ENCODE measurements around the gene MAP3K19.
"Not testable (repeated sequence)": the region's sequence is repeated elsewhere in the genome, so short reads cannot be mapped to it uniquely, and the experiment has no call there.

The MAP3K19 gene

GRCh38 chr2:134982603-134983002 lies 64.6 kb downstream of the MAP3K19 start:
- Mint-ChIP-seq H3K9me3 (peaks cover 19% of the 10 kb centered on the region), H3K4me3 (no peak overlapping the region), H3K27ac (no peak overlapping the region), H3K36me3 (ENCODE audit: low read depth) (no peaks in the 10 kb centered on the region), H3K4me1 (ENCODE audit: low read depth) (peaks cover 7% of the 10 kb centered on the region), H3K27me3 (ENCODE audit: low read depth) (peaks cover 31% of the 10 kb centered on the region)

DNA sequence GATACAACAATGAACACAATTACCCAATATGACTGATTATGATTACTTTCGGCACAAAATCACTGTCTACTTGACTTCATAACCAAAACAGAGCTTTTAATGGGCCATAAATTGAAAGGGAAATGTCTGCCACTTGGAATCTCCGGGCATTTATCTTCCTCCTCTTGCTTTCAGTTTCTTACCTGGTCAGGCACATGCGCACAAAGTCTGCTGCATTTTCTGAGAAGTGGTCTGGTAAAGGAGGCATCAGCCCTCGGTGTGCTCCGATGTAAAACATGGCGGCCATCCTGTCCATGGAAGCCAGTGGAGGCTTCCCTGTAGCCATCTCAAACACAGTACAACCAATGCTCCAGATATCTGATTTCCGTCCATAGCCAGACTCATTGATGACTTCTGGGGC lies 66.6 kb downstream of the MAP3K19 start:
- Mint-ChIP-seq H3K9me3 (peaks cover 22% of the 10 kb centered on the region), H3K4me3 (no peak overlapping the region), H3K27ac (no peak overlapping the region), H3K27me3 (ENCODE audit: low read depth) (peaks cover 20% of the 10 kb centered on the region), H3K36me3 (ENCODE audit: low read depth) (peaks cover 1% of the 10 kb centered on the region), H3K4me1 (ENCODE audit: low read depth) (peaks cover 10% of the 10 kb centered on the region)

- Mint-ChIP-seq H3K4me1 (ENCODE audit: low read depth) (peaks cover 11% of the 10 kb centered on the region), H3K27ac (no peak overlapping the region), H3K36me3 (ENCODE audit: low read depth) (peaks cover 6% of the 10 kb centered on the region), H3K9me3 (peaks cover 22% of the 10 kb centered on the region), H3K27me3 (ENCODE audit: low read depth) (peaks cover 27% of the 10 kb centered on the region), H3K4me3 (no peak overlapping the region)
Observed at GRCh38 chr2:134979221-134979620, 68.0 kb downstream of the MAP3K19 start.

GRCh38 chr2:134977104-134977503 lies 70.1 kb downstream of the MAP3K19 start:
- Mint-ChIP-seq H3K27me3 (ENCODE audit: low read depth) (peaks cover 33% of the 10 kb centered on the region), H3K36me3 (ENCODE audit: low read depth) (peaks cover 13% of the 10 kb centered on the region), H3K9me3 (peaks cover 27% of the 10 kb centered on the region)
- not testable (repeated sequence) for H3K27ac Mint-ChIP-seq; H3K4me3 Mint-ChIP-seq; H3K4me1 Mint-ChIP-seq (ENCODE audit: low read depth)

DNA sequence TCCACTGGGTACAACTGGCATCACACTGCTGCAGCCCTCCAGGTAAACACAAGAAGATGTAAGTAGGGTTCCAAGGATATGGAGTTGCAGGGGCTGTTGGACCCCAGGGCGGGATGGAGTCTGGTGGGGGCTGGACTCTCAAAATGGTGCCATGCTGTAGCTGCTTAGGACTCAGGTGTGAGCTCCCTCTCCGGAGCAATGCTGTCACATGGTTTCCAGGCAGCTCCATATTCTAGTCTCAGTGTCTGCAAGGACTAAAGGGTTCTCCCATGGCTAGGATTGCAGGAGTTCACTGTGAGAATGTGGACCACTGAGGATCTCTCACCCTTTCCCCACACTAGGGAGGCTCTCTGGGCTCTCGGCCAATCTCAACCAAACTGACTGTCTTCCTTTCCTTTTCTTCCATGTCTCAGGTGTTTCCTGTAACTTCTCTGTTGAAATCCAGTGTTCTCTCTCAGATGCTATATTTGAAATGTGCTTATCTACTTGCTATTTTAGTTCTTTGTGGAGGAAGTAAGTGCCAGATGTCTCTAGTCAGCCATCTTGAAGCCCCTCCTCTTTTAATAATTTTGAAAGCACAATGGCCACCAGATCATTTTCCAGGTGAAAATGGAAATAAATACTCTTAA lies 71.1 kb downstream of the MAP3K19 start:
- no peak overlapping the region for H3K27ac Mint-ChIP-seq
- H3K36me3 Mint-ChIP-seq (ENCODE audit: low read depth) = peaks cover 15% of the 10 kb centered on the region
- no peak overlapping the region for H3K4me3 Mint-ChIP-seq
- H3K9me3 Mint-ChIP-seq = peaks cover 32% of the 10 kb centered on the region
- peaks cover 10% of the 10 kb centered on the region for H3K4me1 Mint-ChIP-seq (ENCODE audit: low read depth)
- H3K27me3 Mint-ChIP-seq (ENCODE audit: low read depth) = peaks cover 40% of the 10 kb centered on the region

DNA sequence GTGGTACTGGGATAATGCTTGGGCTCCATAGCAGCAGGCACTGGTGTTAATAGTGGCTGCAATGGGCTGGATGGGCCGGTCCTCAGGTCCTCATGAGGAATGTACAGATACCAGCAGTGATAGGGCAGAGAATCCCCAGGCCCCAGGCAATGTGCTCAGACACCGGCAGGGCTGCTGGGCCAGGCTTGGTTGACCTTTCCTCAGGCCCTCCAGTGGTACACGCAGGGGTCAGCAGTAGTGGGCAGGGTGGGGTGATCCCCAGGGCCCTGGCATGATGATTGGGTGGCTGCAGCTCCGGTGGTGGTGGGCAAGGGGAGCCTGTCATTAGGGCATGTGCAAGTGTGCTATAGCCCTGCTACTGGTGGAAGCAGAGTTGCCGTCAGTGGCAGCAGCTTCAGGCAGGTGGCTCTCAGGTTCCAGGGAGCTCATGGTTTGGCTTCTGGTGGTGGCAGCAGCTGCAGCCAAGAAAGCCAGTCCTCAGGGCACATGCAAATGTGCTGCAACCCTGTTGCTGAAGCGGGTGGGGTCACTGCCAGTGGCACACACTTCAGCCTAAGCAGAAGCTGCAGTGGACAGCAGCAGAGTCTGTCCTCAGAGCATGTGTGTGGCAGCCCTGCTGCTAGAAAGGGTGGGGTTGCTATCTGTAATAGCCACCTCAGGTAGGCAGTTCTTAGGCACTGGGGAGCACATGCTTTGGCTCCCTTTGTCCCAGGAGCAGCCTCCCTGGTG lies 71.8 kb downstream of the MAP3K19 start:
- Mint-ChIP-seq H3K27me3 (ENCODE audit: low read depth) (peaks cover 45% of the 10 kb centered on the region), H3K36me3 (ENCODE audit: low read depth) (peaks cover 15% of the 10 kb centered on the region), H3K4me3 (no peak overlapping the region), H3K9me3 (peaks cover 37% of the 10 kb centered on the region), H3K27ac (no peak overlapping the region), H3K4me1 (ENCODE audit: low read depth) (peaks cover 10% of the 10 kb centered on the region)

DNA sequence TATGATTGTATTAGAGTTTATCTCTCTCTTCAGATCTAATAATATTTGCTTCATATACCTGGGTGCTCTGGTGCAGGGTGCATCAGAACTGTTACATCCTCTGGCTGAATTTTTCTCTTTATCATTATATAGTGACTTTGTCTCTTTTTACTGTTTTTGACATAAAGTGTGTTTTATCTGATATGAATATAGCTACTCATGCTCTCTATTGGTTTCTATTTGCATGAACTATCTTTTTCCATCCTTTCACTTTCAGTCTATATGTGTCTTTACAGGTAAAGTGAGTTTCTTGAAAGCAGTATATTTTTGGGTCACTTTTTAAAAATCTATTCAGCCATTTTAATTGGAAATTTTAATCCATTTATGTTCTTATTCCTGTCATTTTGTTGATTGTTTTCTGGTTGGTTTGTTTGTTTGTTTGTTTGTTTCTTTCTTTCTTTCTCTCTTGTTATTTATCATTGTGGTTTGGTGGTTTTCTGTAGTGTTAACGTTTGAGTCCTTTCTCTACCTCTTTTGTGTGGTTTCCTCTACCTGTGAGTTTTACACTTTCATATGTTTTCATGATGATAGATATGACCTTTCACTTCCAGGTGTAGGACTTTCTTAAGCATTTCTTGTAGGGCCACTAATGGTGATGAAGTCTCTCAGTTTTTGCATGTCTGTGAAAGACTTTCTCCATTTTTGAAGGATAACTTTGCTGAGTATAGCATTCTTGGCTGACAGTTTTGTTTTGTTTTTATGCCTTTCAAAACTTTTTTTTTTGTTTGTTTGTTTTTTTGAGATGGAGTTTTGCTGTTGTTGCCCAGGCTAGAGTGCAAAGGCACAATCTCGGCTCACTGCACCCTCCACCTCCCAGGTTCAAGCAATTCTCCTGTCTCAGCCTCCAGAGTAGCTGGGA lies 73.8 kb downstream of the MAP3K19 start:
- H3K4me3 Mint-ChIP-seq = no peak overlapping the region
- H3K36me3 Mint-ChIP-seq (ENCODE audit: low read depth) = peaks cover 15% of the 10 kb centered on the region
- H3K4me1 Mint-ChIP-seq (ENCODE audit: low read depth) = peaks cover 10% of the 10 kb centered on the region
- peak overlapping the region; percentile 5 for H3K27ac Mint-ChIP-seq
- H3K9me3 Mint-ChIP-seq = peaks cover 49% of the 10 kb centered on the region
- H3K27me3 Mint-ChIP-seq (ENCODE audit: low read depth) = peaks cover 35% of the 10 kb centered on the region

GRCh38 chr2:134967166-134967565 lies 80.1 kb downstream of the MAP3K19 start:
- H3K4me3 Mint-ChIP-seq; H3K27ac Mint-ChIP-seq; H3K4me1 Mint-ChIP-seq (ENCODE audit: low read depth); H3K36me3 Mint-ChIP-seq (ENCODE audit: low read depth): not testable (repeated sequence)
- H3K27me3 Mint-ChIP-seq (ENCODE audit: low read depth) = peaks cover 12% of the 10 kb centered on the region
- peaks cover 22% of the 10 kb centered on the region for H3K9me3 Mint-ChIP-seq

- H3K4me1 Mint-ChIP-seq (ENCODE audit: low read depth) = peaks cover 14% of the 10 kb centered on the region
- H3K4me3 Mint-ChIP-seq = no peak overlapping the region
- H3K27ac Mint-ChIP-seq = no peak overlapping the region
- no peaks in the 10 kb centered on the region for H3K27me3 Mint-ChIP-seq (ENCODE audit: low read depth)
- no peaks in the 10 kb centered on the region for H3K9me3 Mint-ChIP-seq
- H3K36me3 Mint-ChIP-seq (ENCODE audit: low read depth) = peaks cover 24% of the 10 kb centered on the region
Observed at GRCh38 chr2:134957477-134957876, 89.8 kb downstream of the MAP3K19 start.

- Mint-ChIP-seq H3K4me3 (no peak overlapping the region), H3K4me1 (ENCODE audit: low read depth) (peaks cover 11% of the 10 kb centered on the region), H3K9me3 (no peaks in the 10 kb centered on the region), H3K27me3 (ENCODE audit: low read depth) (no peaks in the 10 kb centered on the region), H3K36me3 (ENCODE audit: low read depth) (peaks cover 31% of the 10 kb centered on the region), H3K27ac (no peak overlapping the region)
Observed at GRCh38 chr2:134955744-134956143, 91.5 kb downstream of the MAP3K19 start.

DNA sequence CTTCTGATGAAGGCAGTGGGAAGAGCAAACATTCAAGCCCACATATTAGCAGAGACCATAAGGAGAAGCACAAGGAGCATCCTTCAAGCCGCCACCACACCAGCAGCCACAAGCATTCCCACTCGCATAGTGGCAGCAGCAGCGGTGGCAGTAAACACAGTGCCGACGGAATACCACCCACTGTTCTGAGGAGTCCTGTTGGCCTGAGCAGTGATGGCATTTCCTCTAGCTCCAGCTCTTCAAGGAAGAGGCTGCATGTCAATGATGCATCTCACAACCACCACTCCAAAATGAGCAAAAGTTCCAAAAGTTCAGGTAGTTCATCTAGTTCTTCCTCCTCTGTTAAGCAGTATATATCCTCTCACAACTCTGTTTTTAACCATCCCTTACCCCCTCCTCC lies 93.2 kb downstream of the MAP3K19 start:
- H3K4me3 Mint-ChIP-seq = no peak overlapping the region
- no peaks in the 10 kb centered on the region for H3K27me3 Mint-ChIP-seq (ENCODE audit: low read depth)
- no peak overlapping the region for H3K27ac Mint-ChIP-seq
- peaks cover 35% of the 10 kb centered on the region for H3K36me3 Mint-ChIP-seq (ENCODE audit: low read depth)
- peaks cover 22% of the 10 kb centered on the region for H3K4me1 Mint-ChIP-seq (ENCODE audit: low read depth)
- H3K9me3 Mint-ChIP-seq = no peaks in the 10 kb centered on the region

DNA sequence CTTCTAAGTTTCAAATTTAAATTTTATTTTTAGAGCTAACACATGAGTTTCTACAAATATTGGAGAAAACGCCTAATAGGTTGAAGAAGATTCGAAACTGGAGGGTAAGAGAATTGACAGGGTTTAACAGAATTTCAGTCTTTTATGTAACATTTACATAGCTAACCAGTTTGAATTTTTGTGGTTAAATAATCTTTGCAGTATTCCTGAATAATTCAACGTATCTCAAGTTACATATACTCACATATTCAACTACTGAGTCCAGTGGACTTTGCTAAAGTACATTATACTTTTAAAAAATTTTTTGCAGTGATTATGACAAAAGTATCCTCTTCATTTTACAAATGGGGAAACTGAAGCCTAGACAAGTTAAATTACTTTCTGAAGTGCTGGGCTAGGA lies 94.6 kb downstream of the MAP3K19 start:
- Mint-ChIP-seq H3K4me3 (no peak overlapping the region), H3K36me3 (ENCODE audit: low read depth) (peaks cover 40% of the 10 kb centered on the region), H3K9me3 (no peaks in the 10 kb centered on the region), H3K27ac (no peak overlapping the region), H3K27me3 (ENCODE audit: low read depth) (no peaks in the 10 kb centered on the region), H3K4me1 (ENCODE audit: low read depth) (peaks cover 22% of the 10 kb centered on the region)

GRCh38 chr2:134950886-134951285 lies 96.4 kb downstream of the MAP3K19 start:
- H3K36me3 Mint-ChIP-seq (ENCODE audit: low read depth) = peaks cover 40% of the 10 kb centered on the region
- H3K27ac Mint-ChIP-seq = no peak overlapping the region
- H3K27me3 Mint-ChIP-seq (ENCODE audit: low read depth) = no peaks in the 10 kb centered on the region
- peaks cover 23% of the 10 kb centered on the region for H3K4me1 Mint-ChIP-seq (ENCODE audit: low read depth)
- H3K4me3 Mint-ChIP-seq = no peak overlapping the region
- H3K9me3 Mint-ChIP-seq = no peaks in the 10 kb centered on the region

DNA sequence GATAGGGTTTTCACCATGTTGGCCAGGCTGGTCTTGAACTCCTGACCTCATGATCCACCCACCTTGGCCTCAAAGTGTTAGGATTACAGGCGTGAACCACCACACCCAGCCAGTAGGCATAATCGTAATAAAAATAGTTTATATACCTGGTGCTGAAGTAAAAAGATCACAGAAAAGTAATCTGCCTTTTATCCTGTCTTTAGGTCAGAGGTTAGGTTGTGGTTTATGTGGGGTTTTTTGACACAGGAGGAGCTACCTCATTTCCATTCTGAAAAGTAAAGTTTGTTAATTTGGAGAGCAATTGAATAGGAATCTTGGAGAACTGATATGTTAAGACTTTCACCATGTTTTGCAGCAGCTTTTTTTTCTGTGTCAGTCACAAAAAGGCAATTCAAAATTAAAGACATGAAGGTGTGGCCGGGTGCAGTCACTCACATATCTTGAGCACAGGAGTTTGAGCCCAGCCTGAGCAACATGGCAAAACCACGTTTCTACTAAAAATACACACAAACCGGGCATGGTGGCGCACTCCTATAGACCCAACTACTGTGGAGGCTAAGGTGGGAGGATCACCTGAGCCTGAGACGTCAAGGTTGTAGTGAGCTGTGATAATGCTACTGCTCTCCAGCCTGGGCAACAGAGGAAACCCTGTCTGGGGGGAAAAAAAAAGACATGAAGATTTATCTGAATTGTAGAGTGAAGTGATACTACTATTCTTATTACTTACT lies 97.1 kb downstream of the MAP3K19 start:
- Mint-ChIP-seq H3K4me1 (ENCODE audit: low read depth) (peaks cover 24% of the 10 kb centered on the region), H3K9me3 (no peaks in the 10 kb centered on the region), H3K27me3 (ENCODE audit: low read depth) (no peaks in the 10 kb centered on the region), H3K4me3 (no peak overlapping the region), H3K36me3 (ENCODE audit: low read depth) (peaks cover 46% of the 10 kb centered on the region), H3K27ac (peak overlapping the region; percentile 23)
